ENCODE results near the gene IQGAP2. TPM values are rescaled to one million over a fixed set of nuclear protein-coding genes. Genes with fewer than 3 reads are reported as not detected.
"Not testable (repeated sequence)": the region's sequence is repeated elsewhere in the genome, so short reads cannot be mapped to it uniquely, and the experiment has no call there.

Gene IQGAP2
- total and polyA plus RNA-seq, 3 donors from 2014 or later, result 33.5 to 78.6 (median 60.2) TPM

DNA sequence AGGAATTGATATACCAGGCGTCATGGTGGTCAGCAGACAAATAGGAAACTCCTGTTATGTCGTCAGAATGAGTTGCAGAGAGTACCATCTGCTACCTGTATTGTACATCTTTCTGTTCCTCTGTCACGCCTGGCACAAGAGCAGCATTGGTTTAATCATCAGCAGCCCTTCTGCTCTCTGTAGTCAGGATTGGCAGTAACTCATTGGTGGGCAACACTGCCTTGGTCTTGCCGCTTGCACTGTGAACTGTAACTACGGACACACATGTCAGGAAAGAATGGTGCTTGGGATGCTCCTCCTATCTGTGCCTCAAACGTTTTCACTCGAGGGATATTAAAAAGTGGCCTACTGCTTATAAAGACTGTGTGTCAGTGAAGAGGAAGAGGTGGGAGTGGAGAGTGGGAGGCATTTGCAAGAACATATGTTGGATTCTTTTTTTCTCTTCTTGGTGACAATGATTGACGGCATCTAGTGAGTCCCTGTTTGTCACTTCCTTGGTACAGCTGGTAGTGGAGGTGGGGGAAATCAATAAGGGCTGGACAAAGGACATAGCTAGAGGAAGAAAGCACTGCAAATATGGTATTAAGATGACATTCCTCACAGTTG is 143.5 kb downstream of the IQGAP2 start:
- H3K4me1 ChIP-seq, result no peaks in the 10 kb centered on the region
- DNase-seq, result no peak
- intact Hi-C loops (cut with DNase I; ENCODE audit: low total_unique reads), result no loop called here
- H3K4me3 ChIP-seq, result no peak overlapping the region
- no peaks in the 10 kb centered on the region for H3K36me3 ChIP-seq (ENCODE audit: low read depth, missing control alignments)
- no peak overlapping the region for H3K27ac ChIP-seq
- 64 to 68% methylated on average over 8 of the region's 8 CpGs for WGBS, 2 donors
- no peaks in the 10 kb centered on the region for H3K27me3 ChIP-seq
- TF ChIP-seq POLR2A (IDR thresholded peaks at IDR 0.05) (no peak), CTCF (IDR thresholded peaks at IDR 0.05) (no peak)
- H3K9me3 ChIP-seq, result no peaks in the 10 kb centered on the region

DNA sequence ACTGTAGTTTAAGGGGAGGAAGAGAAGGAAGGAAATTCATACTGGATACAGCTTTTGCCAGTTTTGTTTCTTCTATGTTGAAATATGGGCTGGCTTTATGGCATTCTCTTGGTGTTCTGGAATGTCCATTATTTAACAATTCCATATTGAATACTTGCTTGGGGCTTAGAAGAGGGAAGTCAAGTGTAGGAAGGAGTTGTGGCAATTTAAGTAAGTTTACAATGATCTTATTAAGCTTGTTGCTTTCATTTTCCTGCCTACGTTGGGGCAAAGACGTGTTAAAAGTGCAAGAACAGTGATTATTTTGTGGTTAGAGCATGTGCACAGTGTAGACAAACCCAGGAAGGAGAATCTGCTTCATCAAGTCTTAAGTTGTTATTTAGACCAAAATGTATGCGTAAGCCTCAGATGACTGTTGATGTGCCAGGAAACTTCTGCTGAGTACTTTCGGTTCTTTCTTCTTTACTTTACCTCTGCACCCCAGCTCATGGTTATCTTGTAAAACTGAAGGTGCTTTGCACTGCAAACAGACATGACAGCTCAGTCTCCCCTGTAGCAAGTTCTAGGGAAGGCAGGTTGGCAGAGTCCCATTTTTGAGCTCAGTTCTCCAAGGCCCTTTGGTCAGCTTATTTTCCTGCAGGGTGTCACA is 144.3 kb downstream of the IQGAP2 start:
- H3K36me3 ChIP-seq (ENCODE audit: low read depth, missing control alignments), result no peaks in the 10 kb centered on the region
- TF ChIP-seq POLR2A (IDR thresholded peaks at IDR 0.05) (no peak), CTCF (IDR thresholded peaks at IDR 0.05) (no peak)
- no peak for DNase-seq
- no peak overlapping the region for H3K27ac ChIP-seq
- no peaks in the 10 kb centered on the region for H3K4me1 ChIP-seq
- 45 to 52% methylated on average over 4 of the region's 4 CpGs for WGBS, 2 donors
- no peak overlapping the region for H3K4me3 ChIP-seq
- intact Hi-C loops (cut with DNase I; ENCODE audit: low total_unique reads), result no loop called here
- H3K9me3 ChIP-seq, result no peaks in the 10 kb centered on the region
- no peaks in the 10 kb centered on the region for H3K27me3 ChIP-seq

- no peak overlapping the region for H3K27ac ChIP-seq
- 71 to 91% methylated on average over 3 of the region's 3 CpGs for WGBS, 2 donors
- no peak overlapping the region for H3K4me3 ChIP-seq
- TF ChIP-seq CTCF (IDR thresholded peaks at IDR 0.05) (no peak), POLR2A (IDR thresholded peaks at IDR 0.05) (no peak)
- H3K9me3 ChIP-seq, result no peaks in the 10 kb centered on the region
- H3K27me3 ChIP-seq, result no peaks in the 10 kb centered on the region
- no peaks in the 10 kb centered on the region for H3K36me3 ChIP-seq (ENCODE audit: low read depth, missing control alignments)
- intact Hi-C loops (cut with DNase I; ENCODE audit: low total_unique reads), result no loop called here
- DNase-seq, result no peak
- H3K4me1 ChIP-seq, result no peaks in the 10 kb centered on the region
Measured at GRCh38 chr5:76547891-76548524, 144.9 kb downstream of the IQGAP2 start.

GRCh38 chr5:76548525-76549229 is 145.6 kb downstream of the IQGAP2 start:
- no peak for DNase-seq
- H3K27ac ChIP-seq, result no peak overlapping the region
- no peak for TF ChIP-seq POLR2A (IDR thresholded peaks at IDR 0.05)
- TF ChIP-seq CTCF (IDR thresholded peaks at IDR 0.05), result no peak
- H3K4me3 ChIP-seq, result no peak overlapping the region
- H3K36me3 ChIP-seq (ENCODE audit: low read depth, missing control alignments), result no peaks in the 10 kb centered on the region
- 83 to 85% methylated on average over 3 of the region's 3 CpGs for WGBS, 2 donors
- H3K27me3 ChIP-seq, result no peaks in the 10 kb centered on the region
- intact Hi-C loops (cut with DNase I; ENCODE audit: low total_unique reads), result no loop called here
- no peaks in the 10 kb centered on the region for H3K9me3 ChIP-seq
- H3K4me1 ChIP-seq, result no peaks in the 10 kb centered on the region

GRCh38 chr5:76550881-76551280 is 147.8 kb downstream of the IQGAP2 start:
- H3K4me3 ChIP-seq; H3K36me3 ChIP-seq (ENCODE audit: low read depth, missing control alignments); intact Hi-C loops (cut with DNase I; ENCODE audit: low total_unique reads); H3K4me1 ChIP-seq; DNase-seq; H3K27me3 ChIP-seq; H3K9me3 ChIP-seq; H3K27ac ChIP-seq: not testable (repeated sequence)
- WGBS, 2 donors, result 84 to 100% methylated on average over 1 to 26 of the region's 34 CpGs

Data from testis (tissue), 3 donors.